HG03175 (cell line): ENCODE results near the gene NOS3.
"Not testable (repeated sequence)": the region's sequence is repeated elsewhere in the genome, so short reads cannot be mapped to it uniquely, and the experiment has no call there.

ENCODE experiments used
- ATAC-seq: cut with Tn5 transposase; IDR thresholded peaks from one replicate; pipeline ENCODE4 v1.9.1; 2021; ENCODE audit warnings: mild to moderate bottlenecking, moderate library complexity; ENCODE audit not compliant: unreplicated experiment

The NOS3 gene

GRCh38 chr7:151013733-151014497 is 23.1 kb downstream of the NOS3 start:
- ATAC-seq: peak; percentile 62

GRCh38 chr7:151014950-151015349 is 24.1 kb downstream of the NOS3 start:
- ATAC-seq: no peak

GRCh38 chr7:151015967-151016366 is 25.1 kb downstream of the NOS3 start:
- no peak for ATAC-seq

- ATAC-seq: no peak
Measured at GRCh38 chr7:151016505-151016904, 25.7 kb downstream of the NOS3 start.

GRCh38 chr7:151016942-151017341 is 26.1 kb downstream of the NOS3 start:
- ATAC-seq: no peak

GRCh38 chr7:151017370-151017952 is 26.6 kb downstream of the NOS3 start:
- no peak for ATAC-seq

GRCh38 chr7:151017953-151018420 is 27.2 kb downstream of the NOS3 start:
- peak; percentile 53 for ATAC-seq

- ATAC-seq: no peak
Measured at GRCh38 chr7:151018421-151019129, 27.8 kb downstream of the NOS3 start.

GRCh38 chr7:151019130-151019447 is 28.3 kb downstream of the NOS3 start:
- no peak for ATAC-seq

- ATAC-seq: no peak
Measured at GRCh38 chr7:151020231-151020630, 29.4 kb downstream of the NOS3 start.

GRCh38 chr7:151023232-151023631 is 32.4 kb downstream of the NOS3 start:
- no peak for ATAC-seq

- ATAC-seq: no peak
Measured at GRCh38 chr7:151024435-151025056, 33.7 kb downstream of the NOS3 start, which contains the start of gene ATG9B. Gene ATG9B, minus strand, starts transcription at chr7:151024494. Its CDS starts 71 bp downstream, at chr7:151024423.

GRCh38 chr7:151025924-151026671 is 35.3 kb downstream of the NOS3 start:
- no peak for ATAC-seq

GRCh38 chr7:151026771-151027727 is 36.2 kb downstream of the NOS3 start:
- not testable (repeated sequence) for ATAC-seq

GRCh38 chr7:151027728-151028130 is 36.9 kb downstream of the NOS3 start:
- not testable (repeated sequence) for ATAC-seq

GRCh38 chr7:151028131-151028947 is 37.5 kb downstream of the NOS3 start, which contains the start of gene ABCB8:
Gene ABCB8, plus strand, starts transcription at chr7:151028450. Its CDS starts 66 bp downstream, at chr7:151028516.
- ATAC-seq: peak; percentile 96

GRCh38 chr7:151028948-151029501 is 38.2 kb downstream of the NOS3 start:
- ATAC-seq: no peak

GRCh38 chr7:151031011-151031410 is 40.2 kb downstream of the NOS3 start:
- ATAC-seq: no peak
